GM19043 (cell line): Measurements from ENCODE around the gene MYO1D.
"Not testable (repeated sequence)": the region's sequence is repeated elsewhere in the genome, so short reads cannot be mapped to it uniquely, and the experiment has no call there.

Experiments
- ATAC-seq: cut with Tn5 transposase; IDR thresholded peaks from one replicate; pipeline ENCODE4 v1.9.1; 2021; ENCODE audit warnings: low read depth; ENCODE audit not compliant: unreplicated experiment

The MYO1D gene

GRCh38 chr17:32742681-32743538, 134.0 kb downstream of the MYO1D start:
- ATAC-seq = no peak

- ATAC-seq = no peak
Observed at GRCh38 chr17:32741381-32741780, 135.5 kb downstream of the MYO1D start.

- ATAC-seq = no peak
Observed at GRCh38 chr17:32739722-32740121, 137.2 kb downstream of the MYO1D start.

- ATAC-seq = not testable (repeated sequence)
Observed at GRCh38 chr17:32739151-32739550, 137.8 kb downstream of the MYO1D start.

GRCh38 chr17:32733401-32733800, 143.5 kb downstream of the MYO1D start:
- ATAC-seq = no peak

- no peak for ATAC-seq
Observed at GRCh38 chr17:32732900-32733299, 144.0 kb downstream of the MYO1D start.

- no peak for ATAC-seq
Observed at GRCh38 chr17:32732296-32732642, 144.7 kb downstream of the MYO1D start.

- ATAC-seq = no peak
Observed at GRCh38 chr17:32731556-32732295, 145.2 kb downstream of the MYO1D start.

GRCh38 chr17:32727681-32728080, 149.2 kb downstream of the MYO1D start:
- ATAC-seq = no peak

GRCh38 chr17:32725697-32726096, 151.2 kb downstream of the MYO1D start:
- no peak for ATAC-seq

GRCh38 chr17:32723310-32723955, 153.5 kb downstream of the MYO1D start:
- ATAC-seq = no peak

GRCh38 chr17:32722733-32723132, 154.2 kb downstream of the MYO1D start:
- no peak for ATAC-seq

GRCh38 chr17:32720671-32721070, 156.3 kb downstream of the MYO1D start:
- no peak for ATAC-seq

- ATAC-seq = no peak
Observed at GRCh38 chr17:32719689-32720088, 157.2 kb downstream of the MYO1D start.

- ATAC-seq = not testable (repeated sequence)
Observed at GRCh38 chr17:32714922-32715321, 162.0 kb downstream of the MYO1D start.

- not testable (repeated sequence) for ATAC-seq
Observed at GRCh38 chr17:32714206-32714605, 162.7 kb downstream of the MYO1D start.

GRCh38 chr17:32713081-32713480, 163.8 kb downstream of the MYO1D start:
- no peak for ATAC-seq

GRCh38 chr17:32709562-32709961, 167.4 kb downstream of the MYO1D start:
- ATAC-seq = no peak

- no peak for ATAC-seq
Observed at GRCh38 chr17:32701871-32702270, 175.1 kb downstream of the MYO1D start.

GRCh38 chr17:32699247-32699646, 177.7 kb downstream of the MYO1D start:
- no peak for ATAC-seq
